GM19452 (cell line): ENCODE results near the gene CBFA2T3.

Source experiments
- ATAC-seq: cut with Tn5 transposase; IDR thresholded peaks from one replicate; pipeline ENCODE4 v1.9.1; 2021; ENCODE audit not compliant: unreplicated experiment

The CBFA2T3 gene

GRCh38 chr16:88842308-88842756 is 134.7 kb downstream of the CBFA2T3 start:
- ATAC-seq, result no peak

- ATAC-seq, result no peak
Measured at GRCh38 chr16:88841521-88842307, 135.3 kb downstream of the CBFA2T3 start.

- no peak for ATAC-seq
Measured at GRCh38 chr16:88840600-88841215, 136.3 kb downstream of the CBFA2T3 start.

GRCh38 chr16:88839745-88840599 is 137.0 kb downstream of the CBFA2T3 start:
- no peak for ATAC-seq

- no peak for ATAC-seq
Measured at GRCh38 chr16:88839026-88839529, 137.9 kb downstream of the CBFA2T3 start.

- no peak for ATAC-seq
Measured at GRCh38 chr16:88838566-88838965, 138.4 kb downstream of the CBFA2T3 start.

GRCh38 chr16:88837806-88838205 is 139.2 kb downstream of the CBFA2T3 start:
- ATAC-seq, result no peak

GRCh38 chr16:88836791-88837190 is 140.2 kb downstream of the CBFA2T3 start:
- no peak for ATAC-seq

- no peak for ATAC-seq
Measured at GRCh38 chr16:88835818-88836217, 141.2 kb downstream of the CBFA2T3 start.

- no peak for ATAC-seq
Measured at GRCh38 chr16:88835383-88835782, 141.6 kb downstream of the CBFA2T3 start.

- no peak for ATAC-seq
Measured at GRCh38 chr16:88834670-88835069, 142.3 kb downstream of the CBFA2T3 start.

- no peak for ATAC-seq
Measured at GRCh38 chr16:88833086-88833485, 143.9 kb downstream of the CBFA2T3 start.

GRCh38 chr16:88831838-88832237 is 145.2 kb downstream of the CBFA2T3 start:
- ATAC-seq, result no peak

GRCh38 chr16:88830783-88831182 is 146.2 kb downstream of the CBFA2T3 start:
- no peak for ATAC-seq

- ATAC-seq, result no peak
Measured at GRCh38 chr16:88830258-88830657, 146.7 kb downstream of the CBFA2T3 start.

GRCh38 chr16:88828711-88829110 is 148.3 kb downstream of the CBFA2T3 start:
- no peak for ATAC-seq

- no peak for ATAC-seq
Measured at GRCh38 chr16:88827727-88828126, 149.3 kb downstream of the CBFA2T3 start.

GRCh38 chr16:88826070-88826840 is 150.8 kb downstream of the CBFA2T3 start:
- ATAC-seq, result no peak

GRCh38 chr16:88825146-88825545 is 151.9 kb downstream of the CBFA2T3 start:
- ATAC-seq, result no peak
